ENCODE data around the gene NRCAM. TPM values are rescaled to one million over a fixed set of nuclear protein-coding genes. Genes with fewer than 3 reads are reported as not detected.
"Not testable (repeated sequence)": the region's sequence is repeated elsewhere in the genome, so short reads cannot be mapped to it uniquely, and the experiment has no call there.

The NRCAM gene
- polyA plus RNA-seq, 1 donor = 27.3 TPM

DNA sequence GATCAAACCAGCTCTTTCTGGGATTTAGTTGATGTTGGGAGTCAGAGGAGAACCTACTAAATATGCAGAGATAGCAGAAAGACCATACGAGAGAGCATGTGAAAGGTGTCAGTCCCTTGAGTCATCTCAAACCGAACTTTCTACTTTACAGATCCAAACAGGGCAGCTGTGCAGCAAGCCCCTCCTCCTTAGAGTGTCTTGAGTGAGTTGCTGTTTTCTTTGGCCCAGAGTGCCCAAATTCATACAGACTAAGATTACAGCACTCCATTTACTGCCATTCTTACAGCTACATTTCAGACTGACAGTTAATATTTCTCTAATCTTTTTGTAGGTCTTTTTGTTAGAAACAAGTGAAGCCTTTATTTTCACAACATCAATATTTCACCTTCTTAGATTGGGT is 53.4 kb downstream of the NRCAM start:
- no peak for DNase-seq

DNA sequence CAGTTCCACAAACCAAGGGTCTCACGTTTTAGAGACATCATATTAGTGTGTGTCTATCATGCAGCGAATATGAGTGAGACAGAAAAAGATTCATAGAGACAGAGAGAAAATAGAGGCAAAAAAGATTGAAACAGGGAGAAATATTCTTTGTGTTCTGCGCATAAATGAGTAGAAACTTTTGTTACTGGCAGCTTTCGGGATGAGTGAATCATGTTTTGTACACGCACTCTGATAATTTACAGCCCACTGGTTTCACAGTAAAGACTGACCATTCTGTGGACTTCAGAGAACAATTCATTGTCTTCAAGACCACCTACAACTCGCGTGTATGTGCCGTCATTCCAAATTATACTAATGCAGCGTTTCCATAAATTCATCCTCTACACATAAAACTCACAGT is 60.2 kb downstream of the NRCAM start:
- no peak for DNase-seq

DNA sequence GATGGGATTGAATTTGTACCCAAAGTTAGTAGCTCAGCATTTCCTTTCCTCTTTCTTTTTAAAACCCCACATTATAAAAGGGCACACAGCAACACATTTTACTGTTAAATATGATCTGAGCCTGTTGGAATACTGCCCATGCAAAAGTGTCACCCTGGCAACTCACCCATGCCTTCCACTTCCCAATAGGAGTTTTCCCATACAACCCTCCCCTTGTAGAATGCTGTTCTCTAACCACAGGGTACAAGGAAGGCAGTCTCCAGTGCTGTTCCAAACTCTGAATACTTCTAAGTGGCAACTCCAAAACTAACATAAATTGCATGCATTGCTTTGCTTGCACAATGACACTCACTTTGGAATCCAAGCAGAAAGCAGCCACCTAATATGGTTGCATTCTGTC is 60.8 kb downstream of the NRCAM start:
- DNase-seq = no peak

DNA sequence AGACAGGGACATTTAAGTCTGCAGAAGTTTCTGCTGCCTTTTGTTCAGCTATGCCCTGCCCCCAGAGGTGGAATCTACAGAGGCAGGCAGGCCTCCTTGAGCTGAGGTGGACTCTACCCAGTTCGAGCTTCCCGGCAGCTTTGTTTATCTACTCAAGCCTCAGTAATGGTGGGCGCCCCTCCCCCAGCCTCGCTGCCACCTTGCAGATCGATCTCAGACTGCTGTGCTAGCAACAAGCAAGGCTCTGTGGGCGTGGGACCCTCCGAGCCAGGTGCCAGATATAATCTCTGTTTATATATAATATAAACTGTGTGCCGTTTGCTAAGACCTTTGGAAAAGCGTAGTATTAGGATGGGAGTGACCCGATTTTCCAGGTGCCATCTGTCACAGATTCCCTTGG is 63.1 kb downstream of the NRCAM start:
- DNase-seq = not testable (repeated sequence)

DNA sequence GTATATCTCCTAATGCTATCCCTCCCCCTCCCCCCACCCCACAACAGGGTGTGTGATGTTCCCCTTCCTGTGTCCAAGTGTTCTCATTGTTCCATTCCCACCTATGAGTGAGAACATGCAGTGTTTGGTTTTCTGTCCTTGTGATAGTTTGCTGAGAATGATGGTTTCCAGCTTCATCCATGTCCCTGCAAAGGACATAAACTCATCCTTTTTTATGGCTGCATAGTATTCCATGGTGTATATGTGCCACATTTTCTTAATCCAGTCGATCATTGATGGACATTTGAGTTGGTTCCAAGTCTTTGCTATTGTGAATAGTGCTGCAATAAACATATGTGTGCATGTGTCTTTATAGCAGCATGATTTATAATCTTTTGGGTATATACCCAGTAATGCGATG is 68.5 kb downstream of the NRCAM start:
- DNase-seq = not testable (repeated sequence)

DNA sequence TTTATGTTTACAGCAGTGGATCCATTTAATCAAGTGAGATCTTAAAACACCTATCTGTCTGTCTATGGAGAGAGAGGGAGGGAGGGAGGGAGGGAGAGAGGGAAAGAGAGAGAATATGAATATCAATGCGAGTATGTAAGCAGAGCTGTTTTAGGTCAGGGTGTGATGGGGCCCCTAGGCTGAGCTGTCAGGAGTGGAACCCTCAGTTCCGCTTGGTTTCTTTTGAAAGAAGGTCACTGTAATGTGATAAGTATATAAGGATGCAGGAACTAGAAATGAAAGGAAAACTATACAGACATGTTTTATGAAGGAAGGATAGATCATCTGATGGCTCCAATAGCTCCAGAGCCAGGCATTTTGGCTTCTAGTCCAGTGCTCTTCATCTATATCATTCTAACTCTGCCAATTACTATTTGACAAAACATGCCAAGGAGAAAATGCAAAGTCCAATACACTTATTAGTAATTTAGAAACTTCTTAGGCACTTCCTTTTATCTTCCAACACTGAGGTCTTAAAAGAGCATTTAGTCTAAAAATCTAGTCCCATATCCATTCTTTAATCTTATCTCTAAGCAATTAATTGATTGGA is 70.3 kb downstream of the NRCAM start:
- no peak for DNase-seq

DNA sequence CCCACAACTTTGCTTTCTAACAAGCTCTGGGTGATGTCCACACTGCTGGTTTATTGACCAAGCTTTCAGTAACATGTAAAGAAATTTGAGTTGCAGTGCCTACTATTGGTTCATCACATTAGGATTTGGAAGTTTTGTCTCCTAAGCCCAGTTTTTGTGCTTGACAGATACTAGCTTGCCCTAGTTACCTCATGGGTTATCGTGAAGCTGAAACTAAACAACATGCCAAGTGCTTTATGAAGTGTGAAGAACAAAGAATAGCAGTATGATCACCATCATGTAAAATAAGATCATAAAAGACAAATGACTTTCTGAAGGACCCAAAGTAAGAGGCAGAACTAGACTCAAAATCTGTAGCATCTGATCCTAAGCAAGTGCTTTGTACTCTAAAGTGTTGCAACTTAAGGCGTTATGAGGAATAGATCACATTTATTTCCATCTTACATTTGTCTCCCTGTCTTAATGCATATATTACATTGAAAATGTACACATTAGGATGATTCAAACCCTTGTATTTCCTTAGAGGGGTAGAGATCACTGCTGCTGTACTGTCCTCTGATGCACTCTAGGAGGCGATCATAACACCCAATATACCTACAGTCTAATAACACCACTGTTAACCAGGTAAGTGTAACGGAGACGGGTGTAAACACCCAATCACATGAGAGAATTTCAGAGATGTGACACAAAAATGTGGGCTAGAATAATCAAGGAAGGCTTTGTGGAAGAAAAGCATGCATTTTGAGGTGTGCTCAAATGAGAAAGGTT is 71.3 kb downstream of the NRCAM start:
- no peak for DNase-seq

DNA sequence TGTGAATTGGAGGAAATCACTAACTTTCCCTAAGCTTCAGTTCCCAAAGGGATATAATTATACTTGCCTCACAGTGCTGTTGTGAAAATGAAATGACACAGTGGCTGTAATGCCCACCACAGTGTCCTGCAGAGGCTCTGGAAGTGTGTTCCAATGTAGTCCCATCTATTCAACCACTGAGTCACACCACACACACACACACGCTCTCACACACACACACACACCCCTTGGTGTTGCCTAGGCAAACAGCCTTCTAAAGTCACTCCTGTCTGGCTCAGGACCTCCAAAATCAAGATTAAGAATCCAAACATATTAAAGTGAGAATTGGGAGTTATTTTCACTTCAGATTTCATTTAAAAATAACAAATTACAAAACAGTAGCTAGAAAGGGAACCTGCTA is 73.3 kb downstream of the NRCAM start:
- no peak for DNase-seq

DNA sequence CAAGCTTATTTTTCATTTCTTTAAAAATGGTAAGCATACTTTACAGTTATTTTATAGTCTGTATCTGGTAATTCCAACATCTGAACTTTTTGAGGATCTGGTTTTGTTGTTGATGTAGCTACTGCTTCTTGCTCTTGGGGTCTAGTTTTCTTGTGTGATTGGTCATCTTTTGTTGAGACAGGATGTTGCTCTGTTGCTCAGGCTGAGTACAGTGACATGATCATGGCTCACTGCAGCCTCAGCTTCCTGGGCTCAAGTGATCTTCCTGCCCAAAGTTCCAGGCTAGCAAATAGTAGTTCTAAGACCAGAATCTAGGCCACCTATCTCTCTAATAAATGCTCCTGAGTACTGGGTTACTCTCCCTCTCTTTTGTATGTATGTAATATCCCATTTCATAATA is 75.7 kb downstream of the NRCAM start:
- no peak for DNase-seq

DNA sequence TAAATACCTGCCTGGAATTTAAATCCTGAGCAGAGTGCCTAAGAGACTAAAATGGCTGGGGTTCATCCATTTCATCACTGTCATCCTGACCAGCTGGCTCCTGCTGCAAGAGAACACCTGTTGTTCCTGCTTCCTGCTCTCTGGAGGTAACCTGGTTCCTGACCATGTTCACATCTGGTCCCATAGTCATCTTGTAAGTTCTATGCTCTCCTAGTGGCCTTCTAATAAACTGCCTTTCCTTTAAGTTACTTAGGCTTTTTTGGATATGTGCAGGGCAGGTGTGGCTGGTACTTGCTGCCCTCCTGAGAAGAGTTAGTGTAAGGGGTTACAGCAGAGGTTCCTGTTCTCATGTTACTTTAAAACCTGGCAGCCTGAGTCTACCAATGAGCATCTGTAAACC is 80.0 kb downstream of the NRCAM start:
- DNase-seq = no peak

DNA sequence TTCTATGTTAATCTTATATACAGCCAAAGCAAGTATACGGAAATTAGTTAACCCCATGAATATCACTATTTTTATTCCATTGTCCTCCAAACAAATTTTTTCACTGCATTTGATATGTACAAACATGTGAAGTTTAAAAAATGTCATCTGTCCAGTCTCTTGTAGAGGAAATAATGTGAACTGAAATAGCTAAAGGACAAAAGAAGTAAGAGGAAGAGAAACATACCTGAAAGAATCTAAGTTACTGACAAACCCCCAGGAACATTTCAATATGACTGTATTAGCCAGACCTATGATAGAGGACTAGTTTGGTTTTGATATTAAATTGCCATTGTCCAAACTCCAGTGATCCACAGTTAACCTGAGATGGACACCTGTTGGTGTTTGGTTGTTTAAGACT is 80.6 kb downstream of the NRCAM start:
- DNase-seq = no peak

DNA sequence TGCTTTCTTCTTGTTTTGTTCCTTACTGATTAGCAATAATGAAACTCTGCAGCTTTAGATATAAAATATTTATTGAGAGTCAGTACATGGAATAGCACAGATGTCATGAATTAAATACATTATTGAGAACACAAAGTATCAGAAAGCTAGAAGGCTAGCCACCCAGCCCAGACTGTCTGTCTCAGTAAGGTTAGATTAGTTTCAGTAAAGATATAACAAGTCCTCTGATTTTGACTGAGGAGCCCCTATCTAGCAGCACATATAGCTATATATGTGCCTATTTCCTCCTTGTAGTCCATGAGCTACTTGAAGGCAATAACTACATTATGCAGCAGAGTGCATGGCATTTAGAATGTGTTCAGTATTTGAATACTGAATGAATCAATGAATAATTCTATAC is 81.3 kb downstream of the NRCAM start:
- DNase-seq = no peak

DNA sequence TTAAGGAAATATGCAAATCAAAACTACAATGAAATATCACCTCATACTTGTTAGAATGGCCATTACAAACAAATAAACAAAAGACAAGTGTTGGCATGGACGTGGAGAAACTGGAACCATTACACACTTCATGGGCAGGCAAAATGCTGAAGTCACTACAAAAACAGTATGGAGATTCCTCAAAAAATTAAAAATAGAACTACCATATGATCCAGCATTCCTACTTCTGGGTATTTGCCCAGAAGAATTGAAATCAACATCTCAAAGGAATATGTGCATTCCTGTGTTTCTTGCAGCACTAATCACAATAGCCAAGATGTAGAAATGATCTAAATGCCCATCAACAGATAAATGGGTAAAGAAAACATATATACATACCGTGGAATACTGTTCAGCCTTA is 83.6 kb downstream of the NRCAM start:
- no peak for DNase-seq

DNA sequence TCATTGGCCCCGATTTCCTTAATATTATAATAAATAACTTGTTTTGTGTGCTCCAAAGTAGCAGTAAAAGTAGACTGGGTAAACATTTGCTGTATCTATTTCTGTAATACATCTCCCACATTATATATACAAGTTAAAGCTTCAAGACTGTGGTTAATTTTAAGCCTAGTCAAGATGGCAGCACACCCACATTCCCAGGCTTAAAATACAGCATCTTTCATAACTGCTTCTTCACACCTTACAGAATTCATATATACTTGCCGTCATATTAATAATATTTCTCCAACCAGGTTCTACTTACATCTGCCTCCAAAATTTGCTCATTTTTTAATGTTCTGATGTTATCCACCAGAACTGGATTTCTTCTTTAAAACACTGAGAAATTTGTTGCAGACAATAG is 85.6 kb downstream of the NRCAM start:
- no peak for DNase-seq

DNA sequence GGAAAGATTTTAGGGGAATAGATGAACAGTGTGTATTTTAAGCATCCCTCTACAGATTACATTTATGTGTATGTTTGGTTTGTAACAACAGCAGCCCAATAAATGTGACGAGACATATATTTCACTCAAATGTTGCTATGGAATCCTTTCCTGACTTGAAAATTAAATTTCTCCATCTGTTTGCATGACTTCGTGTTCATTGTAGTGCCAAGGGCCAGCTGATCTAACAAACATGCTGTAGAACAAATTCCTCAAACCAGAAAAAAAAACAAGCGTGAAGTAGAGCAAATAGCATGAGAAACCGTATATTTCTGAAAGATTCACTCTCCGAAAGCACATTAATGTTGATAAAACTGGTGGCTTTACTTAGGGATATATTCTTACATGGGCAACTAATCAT is 87.8 kb downstream of the NRCAM start:
- no peak for DNase-seq

DNA sequence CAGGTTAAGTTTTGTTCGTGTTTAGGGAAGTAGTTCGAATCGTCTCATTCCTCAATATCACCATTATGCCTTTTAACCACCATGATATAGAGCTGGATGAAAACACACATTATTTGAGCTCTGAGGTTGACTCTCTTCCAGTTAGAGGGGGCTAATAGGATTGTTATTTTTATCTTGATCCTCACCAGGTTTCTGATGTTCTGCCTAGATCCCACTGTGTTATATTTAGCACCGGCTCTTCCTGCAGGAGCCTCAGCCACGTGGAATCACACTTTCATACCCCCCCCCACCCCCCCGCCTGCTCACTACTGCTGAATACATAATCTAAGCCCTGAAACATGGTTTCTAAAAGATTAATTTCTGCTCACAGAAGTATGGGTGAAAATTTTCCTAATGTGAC is 88.3 kb downstream of the NRCAM start:
- DNase-seq = no peak

DNA sequence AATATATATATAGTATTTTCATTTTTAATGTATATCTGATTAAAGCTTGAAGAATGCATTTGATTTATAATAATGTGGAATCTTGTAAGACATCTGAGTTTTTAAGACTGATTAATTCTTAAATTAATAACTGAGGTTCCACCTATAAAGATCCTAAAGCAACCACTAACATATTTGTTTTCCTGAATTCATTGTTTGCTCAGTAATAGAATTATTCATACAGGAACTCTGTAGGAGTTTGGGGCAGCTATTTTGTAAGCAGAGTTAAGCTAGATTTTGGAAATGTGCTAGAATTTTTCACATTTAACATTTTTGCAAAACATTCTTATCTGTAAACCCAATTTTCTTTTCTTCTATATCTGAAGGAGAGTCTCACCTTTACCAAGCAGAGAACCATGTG is 88.9 kb downstream of the NRCAM start:
- no peak for DNase-seq

DNA sequence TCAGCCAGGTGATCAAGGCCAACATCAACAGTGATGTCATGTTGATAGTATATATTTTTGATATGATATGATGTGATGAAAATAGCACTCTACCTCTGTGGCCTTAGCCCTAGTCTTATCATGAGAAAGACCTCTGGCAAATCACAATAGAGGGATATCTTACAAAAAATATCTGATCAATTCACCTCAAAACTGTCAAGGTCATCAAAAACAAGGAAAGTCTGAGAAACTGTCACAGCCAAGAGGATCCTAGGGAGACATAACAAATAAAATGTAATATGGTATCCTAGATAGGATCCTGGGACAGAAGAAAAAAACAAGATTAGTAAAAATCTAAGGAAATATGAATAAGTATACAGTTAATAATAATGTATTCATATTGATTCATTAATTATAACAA is 92.6 kb downstream of the NRCAM start:
- no peak for DNase-seq

DNA sequence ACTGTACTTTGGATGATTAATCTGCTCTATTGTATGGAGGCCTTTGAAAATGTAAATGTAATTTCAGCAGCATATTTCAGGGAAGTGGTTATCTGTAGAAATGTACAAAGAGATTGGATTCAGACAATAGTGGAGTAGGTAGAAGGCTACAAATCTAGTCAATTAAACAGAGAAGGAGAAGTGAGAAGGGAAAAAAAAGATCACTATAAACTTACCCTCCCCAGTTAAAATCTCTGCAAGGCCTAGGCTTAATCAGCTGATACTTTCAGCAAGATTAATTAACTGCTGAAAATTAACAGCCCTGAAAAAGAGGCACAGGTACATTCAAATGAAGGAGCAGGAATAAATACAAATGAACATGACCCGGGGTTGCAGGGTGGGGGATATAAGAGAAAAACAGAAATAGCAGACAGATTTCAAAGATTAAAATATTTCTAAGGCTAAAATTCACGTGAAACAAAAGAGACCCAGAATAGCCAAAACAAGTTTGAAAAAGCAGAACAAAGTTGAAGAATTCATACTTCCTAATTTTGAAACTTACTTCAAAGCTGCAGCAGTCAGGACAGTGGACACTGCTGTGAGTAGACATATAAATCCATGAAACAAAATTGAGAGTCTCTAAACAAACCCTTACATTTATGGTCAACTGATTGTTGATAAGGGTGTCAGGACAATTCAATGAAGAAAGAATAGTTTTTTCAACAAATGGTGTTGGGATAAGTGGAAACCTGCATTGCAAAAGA is 96.0 kb downstream of the NRCAM start:
- DNase-seq = no peak

DNA sequence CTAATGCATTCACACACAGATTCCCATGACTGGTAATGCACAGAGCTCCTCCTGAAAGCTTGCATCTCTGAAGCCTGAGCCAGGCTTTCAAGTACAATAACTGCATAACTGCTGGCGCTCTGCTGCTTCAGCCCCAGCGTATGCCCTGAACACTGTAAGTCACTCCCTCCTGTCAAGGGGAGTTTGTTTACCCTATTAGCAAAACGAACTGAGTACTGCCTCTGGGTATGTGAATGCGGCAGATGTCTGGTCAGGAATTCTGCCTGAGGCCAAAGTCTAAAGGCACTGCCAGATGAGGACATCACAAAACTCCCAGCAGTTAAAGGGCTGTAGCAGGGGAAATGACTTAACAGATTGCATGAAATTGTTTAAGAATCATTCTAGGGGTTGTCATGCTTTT is 97.7 kb downstream of the NRCAM start:
- peak; percentile 43 for DNase-seq

DNA sequence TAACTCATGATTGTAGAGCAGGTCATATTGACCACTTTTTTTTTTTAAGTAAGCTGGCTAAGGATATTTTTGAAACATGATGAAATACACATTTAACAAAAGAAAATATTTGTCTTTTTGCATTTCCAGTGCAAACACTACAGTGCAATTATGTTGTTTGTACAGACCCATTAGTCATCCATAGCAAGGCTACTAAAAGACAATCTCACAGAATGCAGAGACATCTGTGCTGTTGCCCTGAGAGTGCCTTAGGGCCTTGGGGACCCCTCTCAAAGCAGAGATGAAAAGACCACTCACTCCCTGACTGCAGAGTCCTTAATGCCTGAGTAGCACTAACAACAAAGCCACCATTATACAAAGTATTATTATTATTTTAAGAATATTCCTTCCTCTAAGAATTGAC is 104.5 kb downstream of the NRCAM start:
- DNase-seq = no peak

DNA sequence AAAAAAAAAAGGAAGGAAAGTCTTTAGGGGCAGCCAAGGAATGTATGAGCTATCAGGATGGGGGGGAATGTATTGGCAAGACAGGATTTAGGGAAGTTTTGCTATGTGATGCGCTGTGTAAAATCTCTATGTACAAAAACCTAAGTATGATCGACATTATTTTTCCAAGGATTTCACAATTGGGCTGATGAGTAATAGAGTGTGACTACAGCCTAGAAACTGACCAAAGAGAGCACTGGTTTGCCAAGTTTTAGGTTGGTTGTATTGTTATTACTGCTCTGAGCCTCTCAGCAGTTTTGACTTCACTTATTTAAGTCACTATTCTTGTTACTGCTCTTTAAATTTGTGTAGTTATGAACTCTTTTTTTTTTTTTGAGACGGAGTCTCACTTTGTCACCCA is 107.3 kb downstream of the NRCAM start:
- no peak for DNase-seq

DNA sequence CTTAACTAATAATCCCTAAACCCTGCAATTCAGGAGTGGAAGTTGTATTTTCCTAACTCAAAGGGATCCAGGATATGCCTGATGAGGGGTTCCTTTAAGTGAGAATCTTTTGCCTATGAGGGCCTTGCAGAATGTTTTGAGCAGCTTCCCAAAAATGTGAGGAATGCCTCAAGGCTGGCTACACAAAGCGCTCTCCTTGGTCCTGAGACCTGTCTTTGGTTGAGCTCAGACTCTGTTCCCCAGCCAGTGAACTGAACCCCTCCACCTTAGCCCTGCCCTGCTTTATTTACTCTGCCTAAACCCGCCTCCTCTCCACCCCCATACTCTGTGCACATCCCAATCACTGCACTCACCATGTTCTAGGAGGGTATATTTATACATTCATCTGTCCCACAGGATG is 108.6 kb downstream of the NRCAM start:
- peak; percentile 55 for DNase-seq

Data from left kidney (tissue), 2 donors.